ENCODE results near the gene DGCR8.
"Not testable (repeated sequence)": the region's sequence is repeated elsewhere in the genome, so short reads cannot be mapped to it uniquely, and the experiment has no call there.

Gene DGCR8

DNA sequence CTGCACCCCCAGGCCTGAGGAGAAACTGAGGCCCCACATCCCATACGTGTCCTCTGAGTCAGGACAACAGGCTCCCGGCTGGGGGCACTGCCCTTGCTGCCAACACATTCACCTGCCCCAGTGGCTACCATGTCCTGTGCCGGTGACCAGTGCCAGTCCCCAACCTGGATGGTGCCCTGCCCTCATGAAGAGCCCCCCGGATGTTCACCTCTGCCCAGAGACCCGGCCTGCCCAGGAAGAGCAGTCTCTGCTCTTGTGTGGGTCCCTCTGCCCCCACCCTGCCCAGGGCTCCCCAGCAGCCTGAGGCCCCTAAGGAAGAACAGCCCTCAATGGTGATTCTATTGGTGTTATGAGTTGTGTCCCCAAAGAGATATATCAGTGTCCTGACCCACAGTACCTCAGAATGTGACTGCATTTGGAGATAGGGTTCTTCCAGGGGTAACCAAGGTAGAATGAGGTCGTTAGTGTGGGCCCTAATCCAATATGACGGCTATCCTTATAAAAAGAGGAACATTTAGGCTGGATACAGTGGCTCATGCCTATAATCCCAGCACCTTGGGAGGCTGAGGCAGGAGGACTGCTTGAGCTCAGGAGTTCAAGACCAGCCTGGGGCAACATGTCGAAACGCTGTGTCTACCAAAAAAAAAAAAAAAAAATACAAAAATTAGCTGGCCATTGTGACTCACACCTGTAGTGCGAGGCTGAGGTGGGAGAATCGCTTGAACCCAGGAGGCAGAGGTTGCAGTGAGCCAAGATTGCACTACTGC lies 13.2 kb upstream of the DGCR8 start:
- DNase-seq (ENCODE audit: low read depth): no peak

DNA sequence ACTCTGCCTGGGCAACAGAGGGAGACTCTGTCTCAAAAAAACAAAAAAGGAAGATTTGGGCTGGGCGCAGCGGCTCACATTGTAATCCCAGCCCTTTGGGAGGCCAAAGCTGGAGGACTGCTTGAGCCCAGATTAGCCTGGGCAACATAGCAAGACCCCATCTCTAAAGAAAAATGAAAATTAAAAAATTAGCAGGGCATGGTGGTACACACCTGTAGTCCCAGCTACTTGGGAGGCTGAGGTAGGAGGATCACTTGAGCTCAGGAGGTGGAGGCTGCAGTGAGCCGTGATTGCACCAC lies 12.7 kb upstream of the DGCR8 start:
- not testable (repeated sequence) for DNase-seq (ENCODE audit: low read depth)

DNA sequence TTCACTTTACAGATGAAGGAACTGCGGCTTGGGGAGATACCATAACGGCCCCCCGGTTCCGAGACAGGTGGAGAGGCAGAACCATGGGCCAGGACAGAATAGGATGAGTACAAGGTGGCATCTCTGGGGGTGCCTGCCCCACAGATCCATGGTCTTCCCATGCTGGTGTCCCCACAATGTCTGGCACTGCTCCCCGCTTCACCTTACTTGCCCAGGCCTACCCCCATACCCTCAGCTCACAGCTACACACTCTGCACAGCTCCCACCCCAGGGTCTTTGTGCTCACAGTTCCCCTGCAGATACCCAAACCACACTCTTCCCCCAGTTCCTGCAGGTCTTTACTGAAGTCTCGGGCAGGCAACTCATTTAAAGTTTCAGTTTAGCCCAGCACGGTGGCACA lies 11.4 kb upstream of the DGCR8 start:
- no peak for DNase-seq (ENCODE audit: low read depth)

- DNase-seq (ENCODE audit: low read depth): no peak
Observed at GRCh38 chr22:20069331-20070042, 10.6 kb upstream of the DGCR8 start.

GRCh38 chr22:20071524-20071972 lies 8.5 kb upstream of the DGCR8 start:
- no peak for DNase-seq (ENCODE audit: low read depth)

- DNase-seq (ENCODE audit: low read depth): no peak
Observed at GRCh38 chr22:20076627-20077172, 3.3 kb upstream of the DGCR8 start.

- peak; percentile 67 for DNase-seq (ENCODE audit: low read depth)
Observed at GRCh38 chr22:20080445-20080775, 369 bp downstream of the DGCR8 start.

GRCh38 chr22:20080776-20081654 lies 974 bp downstream of the DGCR8 start:
- DNase-seq (ENCODE audit: low read depth): no peak

- DNase-seq (ENCODE audit: low read depth): no peak
Observed at GRCh38 chr22:20083157-20083890, 3.3 kb downstream of the DGCR8 start.

DNA sequence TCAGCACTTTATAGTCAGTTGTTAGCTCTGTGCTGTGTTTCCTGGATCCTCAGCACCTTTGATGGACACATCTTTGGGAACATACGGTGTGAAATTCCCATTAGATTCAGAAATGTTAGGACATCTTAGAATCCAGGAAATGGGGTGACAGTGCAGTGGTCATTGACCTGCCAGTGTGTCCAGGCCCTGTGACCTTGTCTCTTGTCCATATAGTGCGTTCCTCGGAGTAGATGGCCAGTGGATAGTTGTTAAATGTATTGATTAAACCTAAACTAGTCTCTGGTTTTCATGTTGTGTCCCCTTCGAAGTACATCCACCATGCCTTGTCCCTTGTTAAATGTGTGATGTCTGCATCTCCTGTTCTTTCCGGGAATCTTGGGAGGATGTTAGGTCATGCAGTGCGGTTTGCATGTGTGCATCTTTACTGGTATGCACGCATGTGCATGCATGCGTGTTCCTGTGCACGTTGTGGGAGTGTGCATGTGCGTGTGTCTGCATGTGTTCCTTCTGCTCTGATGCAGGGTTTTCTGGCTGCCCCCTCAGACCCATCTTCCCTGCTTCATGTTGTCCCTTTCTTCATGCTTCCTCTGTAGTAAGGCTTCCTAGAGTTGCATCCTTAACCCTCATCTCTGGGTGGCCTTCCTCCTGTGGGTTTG lies 4.0 kb downstream of the DGCR8 start:
- DNase-seq (ENCODE audit: low read depth): no peak

DNA sequence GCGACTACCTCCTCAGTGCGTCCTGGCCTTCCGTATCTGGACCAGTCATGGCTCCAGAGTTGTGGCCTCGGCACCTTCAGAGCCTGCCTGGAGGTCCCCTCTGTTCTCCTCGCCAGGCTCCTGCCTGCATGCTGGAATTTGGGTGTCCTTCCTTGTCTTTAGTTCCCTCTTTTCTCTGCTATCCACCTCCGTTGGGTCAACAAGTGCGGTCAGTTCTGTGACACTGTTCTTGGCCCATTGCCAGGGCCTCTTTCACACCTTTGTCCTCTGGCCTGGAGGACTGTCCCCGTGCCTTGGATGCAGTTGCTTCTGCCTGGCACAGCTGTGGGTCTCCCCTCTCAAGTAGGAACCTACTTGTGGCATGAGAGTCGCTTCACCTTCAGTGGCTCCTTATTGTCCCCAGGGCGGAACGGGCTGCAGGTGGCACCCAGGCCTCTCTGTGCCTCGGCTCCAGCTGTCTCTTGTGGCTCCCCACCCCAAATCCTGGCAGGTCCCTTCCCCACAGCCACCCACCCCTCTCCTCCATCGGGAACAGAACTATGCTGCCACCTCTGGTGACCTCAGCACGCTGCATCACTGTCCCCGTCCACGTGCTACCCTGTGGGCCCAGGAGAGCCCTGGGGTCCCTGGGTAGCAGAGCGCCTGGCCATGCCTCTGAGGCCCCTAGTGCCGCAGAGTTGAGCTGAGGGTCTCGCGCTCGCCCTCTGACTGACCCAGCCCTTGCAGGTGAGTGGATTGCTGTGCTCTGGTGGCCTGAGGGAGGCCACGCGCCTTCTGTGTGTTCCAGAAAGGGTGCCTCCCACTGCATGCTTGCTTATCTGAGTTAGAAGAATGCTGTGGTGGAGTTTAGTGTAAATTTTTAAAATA lies 4.7 kb downstream of the DGCR8 start:
- DNase-seq (ENCODE audit: low read depth): no peak

DNA sequence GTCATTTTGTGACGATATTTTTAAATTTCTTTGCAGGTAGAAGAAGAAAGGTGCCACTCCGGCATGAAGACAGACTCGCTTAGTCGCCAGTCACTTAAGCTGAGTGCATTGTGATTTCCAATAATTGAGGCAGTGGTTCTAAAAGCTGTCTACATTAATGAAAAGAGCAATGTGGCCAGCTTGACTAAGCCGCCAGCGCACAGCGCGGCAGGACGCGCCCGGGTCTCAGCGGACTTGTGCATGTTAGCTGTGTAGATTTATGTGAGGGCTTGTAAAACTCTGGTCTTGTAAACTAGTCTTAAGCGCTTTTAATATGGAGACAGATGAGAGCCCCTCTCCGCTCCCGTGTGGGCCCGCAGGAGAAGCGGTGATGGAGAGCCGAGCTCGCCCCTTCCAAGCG lies 5.6 kb downstream of the DGCR8 start:
- DNase-seq (ENCODE audit: low read depth): no peak

DNA sequence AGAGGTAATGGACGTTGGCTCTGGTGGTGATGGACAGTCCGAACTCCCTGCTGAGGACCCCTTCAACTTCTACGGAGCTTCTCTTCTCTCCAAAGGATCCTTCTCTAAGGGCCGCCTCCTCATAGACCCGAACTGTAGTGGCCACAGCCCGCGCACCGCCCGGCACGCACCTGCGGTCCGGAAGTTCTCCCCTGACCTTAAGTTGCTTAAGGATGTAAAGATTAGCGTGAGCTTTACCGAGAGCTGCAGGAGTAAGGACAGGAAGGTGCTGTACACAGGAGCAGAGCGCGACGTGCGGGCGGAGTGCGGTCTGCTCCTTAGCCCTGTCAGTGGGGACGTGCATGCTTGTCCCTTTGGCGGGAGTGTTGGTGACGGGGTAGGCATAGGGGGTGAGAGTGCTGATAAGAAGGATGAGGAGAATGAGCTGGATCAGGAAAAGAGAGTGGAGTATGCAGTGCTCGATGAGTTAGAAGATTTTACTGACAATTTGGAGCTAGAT lies 6.1 kb downstream of the DGCR8 start:
- no peak for DNase-seq (ENCODE audit: low read depth)

DNA sequence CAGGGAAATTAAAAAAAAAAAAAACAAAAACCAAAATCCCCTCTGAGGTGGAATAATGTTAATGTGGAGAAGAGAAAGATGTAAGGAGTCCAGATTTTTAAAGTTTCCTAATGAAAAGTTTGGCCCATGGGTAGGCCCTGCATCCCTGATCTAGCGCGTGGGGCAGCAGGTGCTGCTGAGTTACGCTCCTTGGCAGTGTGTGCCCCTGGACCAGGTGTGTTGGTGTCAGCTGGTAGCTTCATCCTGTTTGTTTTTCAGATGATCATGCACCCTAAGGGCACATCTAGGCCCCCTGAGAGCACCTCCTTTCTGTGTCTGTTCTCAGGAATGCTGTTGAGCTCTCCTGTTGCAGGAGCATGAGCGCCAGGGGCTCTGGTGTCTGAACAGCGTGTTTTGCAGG lies 6.7 kb downstream of the DGCR8 start:
- DNase-seq (ENCODE audit: low read depth): no peak

- DNase-seq (ENCODE audit: low read depth): no peak
Observed at GRCh38 chr22:20087319-20088262, 7.5 kb downstream of the DGCR8 start.

GRCh38 chr22:20088263-20088648 lies 8.2 kb downstream of the DGCR8 start:
- DNase-seq (ENCODE audit: low read depth): no peak

GRCh38 chr22:20089226-20089976 lies 9.4 kb downstream of the DGCR8 start:
- DNase-seq (ENCODE audit: low read depth): no peak

DNA sequence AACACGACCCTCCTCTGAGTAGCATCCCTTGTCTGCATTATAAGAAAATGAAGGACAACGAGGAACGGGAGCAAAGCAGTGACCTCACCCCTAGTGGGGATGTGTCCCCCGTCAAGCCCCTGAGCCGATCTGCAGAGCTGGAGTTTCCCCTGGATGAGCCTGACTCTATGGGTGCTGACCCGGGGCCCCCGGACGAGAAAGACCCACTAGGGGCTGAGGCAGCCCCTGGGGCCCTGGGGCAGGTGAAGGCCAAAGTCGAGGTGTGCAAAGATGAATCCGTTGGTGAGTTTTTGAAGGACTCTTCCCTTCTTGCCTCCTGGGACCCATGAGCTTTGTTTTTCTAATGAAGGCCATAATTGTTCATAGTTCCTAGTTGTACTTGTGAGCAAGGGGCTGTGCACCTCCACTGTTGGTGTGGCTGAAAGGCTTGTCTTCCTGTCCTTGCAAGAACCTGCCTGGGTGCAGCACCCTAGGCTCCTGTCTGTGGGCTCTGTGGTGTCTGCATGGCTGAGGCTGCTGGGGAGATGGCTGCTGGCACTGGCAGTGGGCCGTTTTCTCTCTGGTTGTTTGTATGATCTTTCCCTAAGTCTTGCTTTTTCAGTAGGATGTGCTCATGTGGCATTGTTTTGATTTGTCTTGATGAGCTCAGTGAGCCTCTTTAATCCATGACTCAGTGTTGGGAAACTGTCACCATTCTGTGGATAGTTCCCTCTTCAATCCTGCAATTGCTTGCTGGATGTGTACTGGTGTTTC lies 10.1 kb downstream of the DGCR8 start:
- DNase-seq (ENCODE audit: low read depth): no peak
